NCI-H2029 treated with DMSO at 0.1 percent for 48 hours (cell line): ENCODE data around the gene ILDR2.

Experiments used
- DNase-seq: peaks from one replicate; lab custom pipeline; 2025; lab: John Stamatoyannopoulos, UW

ILDR2 gene

DNA sequence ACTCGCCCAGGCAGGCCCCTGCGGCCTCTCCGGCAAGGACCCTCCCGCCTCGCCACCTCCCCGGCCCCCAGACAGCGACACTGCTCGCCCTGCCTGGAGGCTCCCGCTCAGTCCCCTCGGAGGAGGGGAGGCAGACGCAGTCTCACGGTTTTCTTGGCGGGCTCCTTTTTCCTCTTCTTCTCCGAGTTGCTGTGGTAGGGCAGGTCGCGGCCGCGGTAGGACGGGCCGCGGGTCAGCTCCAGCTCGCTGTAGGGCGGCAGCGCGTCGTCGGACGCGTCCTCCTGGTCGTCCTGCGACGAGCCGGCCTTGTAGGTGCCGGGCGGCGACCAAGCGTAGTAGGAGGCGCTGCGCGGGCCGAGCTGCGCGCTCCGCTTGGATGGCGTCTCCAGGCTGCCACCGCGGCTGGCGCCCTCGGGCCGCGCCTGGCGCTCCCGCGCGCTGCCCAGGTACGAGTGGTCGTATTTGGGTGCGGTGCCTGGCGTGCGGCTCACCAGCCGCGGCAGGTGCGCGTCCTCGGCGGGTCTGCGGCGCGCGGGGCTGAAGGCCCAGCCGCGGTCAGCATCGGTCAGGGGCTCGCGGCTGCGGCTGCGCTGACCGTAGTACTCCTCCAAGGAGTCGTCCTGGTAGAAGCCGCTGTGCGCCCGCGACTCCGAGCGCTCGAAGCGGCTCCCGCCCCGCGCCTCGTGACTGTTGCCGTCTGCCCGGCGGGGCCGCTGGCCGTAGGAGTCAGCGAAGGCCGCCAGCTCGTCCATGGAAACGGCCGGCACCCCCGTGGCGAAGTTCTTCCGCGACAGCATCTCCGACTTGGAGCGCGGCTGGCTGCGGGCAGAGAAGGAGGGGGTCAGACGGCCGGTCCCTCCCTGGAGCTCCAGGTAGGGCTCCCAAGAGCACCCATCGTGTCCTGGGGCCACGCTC lies 54.5 kb downstream of the ILDR2 start:
- no peak for DNase-seq

DNA sequence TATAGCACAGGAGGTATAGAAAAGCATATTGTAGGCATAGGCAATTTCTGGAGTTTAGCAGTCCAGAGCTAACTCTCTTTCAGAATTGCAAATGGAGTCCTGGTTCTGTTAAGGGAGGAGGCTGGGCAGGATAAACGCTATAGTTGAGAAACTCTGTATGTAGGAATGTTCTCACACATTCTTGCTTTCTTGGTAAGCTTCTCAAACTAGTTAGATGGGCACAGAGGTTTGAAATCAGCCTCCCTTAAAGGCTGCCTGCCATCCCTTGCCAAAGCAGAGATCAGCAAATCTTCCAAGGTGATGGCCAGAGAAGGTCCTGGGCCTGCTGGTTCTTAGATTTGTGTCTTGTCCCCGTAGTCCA lies 56.4 kb downstream of the ILDR2 start:
- DNase-seq = no peak

DNA sequence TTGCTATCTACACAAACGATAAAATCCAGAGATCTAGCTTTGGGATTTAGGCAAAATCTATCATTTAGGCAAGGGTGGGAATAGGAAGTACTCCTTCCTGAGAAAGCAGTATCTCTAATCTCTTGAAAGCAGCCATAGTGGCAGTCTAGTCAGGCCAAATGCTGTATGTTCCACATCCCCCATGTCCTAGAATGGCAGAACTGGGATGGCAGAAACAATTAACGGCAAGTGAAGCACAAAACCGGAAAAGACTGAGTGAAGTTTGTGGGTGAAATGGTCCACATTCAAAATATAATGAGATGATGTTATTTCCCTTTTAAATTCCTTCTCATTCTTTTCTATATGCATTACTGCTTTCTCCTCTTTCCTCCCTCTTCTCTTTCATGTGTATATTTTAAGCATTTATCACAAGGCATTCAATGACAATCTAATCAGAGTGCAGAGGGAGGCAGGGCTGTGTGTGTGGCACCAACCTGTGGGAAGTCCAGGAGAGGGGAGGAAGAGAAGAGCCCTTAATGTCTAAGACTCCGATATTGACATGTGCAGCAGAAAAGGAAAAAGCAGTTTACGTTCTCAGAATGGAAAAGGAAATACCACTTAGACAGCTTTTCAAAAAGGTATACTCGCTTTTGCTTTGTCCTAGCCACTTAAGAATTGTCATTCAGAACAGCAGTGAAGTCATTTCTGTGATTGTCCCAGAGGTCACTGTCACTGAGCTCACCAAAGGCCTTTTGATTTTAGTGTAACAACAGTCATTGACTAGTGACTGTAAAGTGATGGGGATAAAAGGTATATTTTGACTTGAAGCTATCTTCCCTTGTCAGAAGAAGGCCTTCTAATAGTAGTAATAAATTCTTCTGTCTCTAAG lies 57.0 kb downstream of the ILDR2 start:
- no peak for DNase-seq

DNA sequence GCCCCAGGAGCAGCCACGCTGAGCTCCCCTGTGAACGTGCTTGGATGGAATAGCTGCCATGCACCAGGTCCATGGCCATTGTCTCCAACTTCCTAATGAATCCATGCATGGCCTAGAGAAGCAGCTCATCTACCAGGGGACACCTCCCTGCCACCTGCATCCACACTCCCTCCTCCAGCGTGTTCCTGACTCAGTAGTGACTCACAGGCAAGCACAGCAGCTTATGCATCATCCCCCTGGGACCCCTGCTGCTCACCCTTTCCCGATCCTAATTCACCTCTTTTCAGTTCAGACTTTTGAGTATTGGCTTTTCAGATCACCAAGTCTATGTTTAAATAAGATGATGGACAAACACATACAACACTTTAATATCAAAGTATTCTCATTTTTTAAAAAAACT lies 59.4 kb downstream of the ILDR2 start:
- DNase-seq = no peak

DNA sequence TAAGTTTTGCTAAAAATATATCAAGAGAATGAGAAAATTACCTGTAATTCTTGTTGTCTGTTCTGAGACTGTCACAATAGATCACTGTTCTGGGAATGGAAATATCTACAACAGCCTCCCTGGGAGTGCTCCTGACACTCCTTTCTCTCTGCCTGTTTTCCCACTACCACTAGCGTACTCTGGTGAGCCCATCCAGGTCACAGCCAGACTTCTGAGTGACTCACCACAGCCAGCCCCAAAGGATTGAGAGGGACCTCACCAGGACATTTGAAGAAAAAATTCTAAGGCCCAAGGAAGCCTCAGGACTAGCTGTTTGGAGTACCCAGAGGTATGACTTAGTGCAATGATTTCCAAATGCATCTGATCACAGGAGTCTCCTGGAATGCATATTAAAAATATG lies 60.3 kb downstream of the ILDR2 start:
- DNase-seq = no peak

DNA sequence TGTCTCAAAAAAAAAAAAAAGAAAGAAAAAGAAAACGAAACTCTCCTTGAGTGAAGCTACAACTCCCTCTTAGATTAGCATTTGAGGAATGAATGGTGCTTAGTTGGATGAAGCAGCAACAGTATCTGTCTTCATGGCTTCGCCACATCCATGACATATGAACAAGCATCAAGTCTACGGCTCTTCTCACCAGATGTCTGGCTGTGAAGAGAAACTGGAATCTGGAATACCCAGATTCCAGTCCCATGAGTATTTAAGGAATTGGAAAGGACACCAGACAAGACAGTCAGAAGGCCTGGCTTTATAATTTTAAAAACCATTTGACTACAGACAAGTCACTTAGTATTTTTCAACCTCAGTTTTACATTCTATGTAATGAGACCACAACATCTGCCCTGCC lies 61.2 kb downstream of the ILDR2 start:
- no peak for DNase-seq

DNA sequence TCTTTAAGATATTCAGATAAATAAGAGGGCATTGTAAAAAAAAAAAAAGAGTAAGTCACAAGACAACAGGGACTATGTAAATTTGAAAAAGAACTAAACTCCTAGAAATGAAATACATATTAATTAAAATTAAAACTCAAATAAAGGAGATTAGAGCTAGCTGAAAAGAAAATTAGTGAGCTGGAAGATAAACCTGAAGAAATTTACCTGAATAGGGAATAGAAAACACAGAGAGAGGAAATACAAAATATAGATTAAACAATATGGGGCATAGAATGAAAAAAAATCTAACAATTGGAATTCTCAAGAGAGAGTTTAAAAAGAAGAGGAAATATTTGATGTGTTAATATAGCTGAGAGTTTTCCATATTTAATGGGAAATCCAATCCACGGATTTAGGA lies 63.7 kb downstream of the ILDR2 start:
- DNase-seq = no peak

DNA sequence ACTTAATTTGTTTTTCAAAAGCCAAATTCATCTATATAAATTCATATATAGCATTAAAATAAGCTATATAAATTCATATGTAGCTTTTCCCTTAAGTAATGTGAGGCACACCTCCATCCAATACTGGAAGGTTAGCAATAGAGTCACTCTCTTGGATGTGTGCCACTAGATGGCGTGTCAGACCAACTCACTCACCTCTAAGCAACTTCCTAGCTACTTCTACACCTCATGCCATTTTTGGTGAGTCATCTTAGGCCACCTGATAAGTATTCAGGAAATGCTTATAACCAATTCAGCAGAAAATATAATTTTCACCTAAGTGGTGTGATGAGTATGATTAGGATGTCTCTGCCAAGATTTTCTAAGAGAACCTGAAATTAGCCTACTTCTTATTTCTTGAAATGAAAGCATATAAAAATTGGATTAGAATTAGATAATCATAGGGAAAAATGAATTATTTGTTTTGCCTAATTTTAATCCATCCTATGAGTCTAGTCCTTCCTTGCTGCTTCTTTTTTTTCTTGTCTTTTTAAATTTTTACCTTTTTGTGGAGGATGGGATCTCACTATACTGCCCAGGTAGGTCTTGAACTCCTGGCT lies 64.8 kb downstream of the ILDR2 start:
- peak; percentile 56 for DNase-seq

DNA sequence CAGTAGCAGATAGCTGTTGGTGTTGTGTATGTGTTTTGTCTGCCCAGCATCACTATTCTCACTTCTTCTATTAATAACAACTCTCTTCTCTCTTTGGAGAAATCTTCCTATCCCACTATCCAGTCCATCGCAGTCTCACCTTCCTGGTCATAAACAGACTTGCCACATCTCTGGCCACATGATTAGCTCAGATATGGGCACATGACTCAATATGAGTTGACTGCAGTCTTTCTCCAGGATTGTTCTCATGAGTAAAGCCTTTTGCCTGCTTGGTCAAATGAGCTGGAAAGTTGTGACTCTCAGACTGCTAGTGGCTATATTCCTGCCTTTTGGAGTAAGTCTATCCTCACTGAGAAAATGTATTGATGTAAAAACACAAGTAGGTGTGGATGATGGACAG lies 66.4 kb downstream of the ILDR2 start:
- DNase-seq = no peak

DNA sequence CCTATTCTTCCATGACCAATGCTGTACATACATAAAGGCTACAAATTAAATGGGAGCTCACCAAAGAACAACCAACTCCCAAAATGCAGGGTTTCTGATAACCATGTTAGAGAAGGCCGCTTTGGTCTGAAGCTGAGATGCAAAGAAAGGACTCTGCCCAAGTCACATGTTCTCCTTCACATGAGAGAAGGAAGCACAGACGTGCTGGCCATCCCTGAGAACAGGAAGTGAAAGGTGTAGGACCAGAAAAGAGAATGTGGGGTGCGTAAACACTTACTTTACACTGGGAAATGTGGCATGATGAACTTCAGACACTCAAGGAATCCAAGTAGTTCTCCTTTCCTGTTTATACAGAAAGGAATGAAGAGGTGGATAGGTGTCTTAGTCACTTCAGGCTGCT lies 67.6 kb downstream of the ILDR2 start:
- no peak for DNase-seq

DNA sequence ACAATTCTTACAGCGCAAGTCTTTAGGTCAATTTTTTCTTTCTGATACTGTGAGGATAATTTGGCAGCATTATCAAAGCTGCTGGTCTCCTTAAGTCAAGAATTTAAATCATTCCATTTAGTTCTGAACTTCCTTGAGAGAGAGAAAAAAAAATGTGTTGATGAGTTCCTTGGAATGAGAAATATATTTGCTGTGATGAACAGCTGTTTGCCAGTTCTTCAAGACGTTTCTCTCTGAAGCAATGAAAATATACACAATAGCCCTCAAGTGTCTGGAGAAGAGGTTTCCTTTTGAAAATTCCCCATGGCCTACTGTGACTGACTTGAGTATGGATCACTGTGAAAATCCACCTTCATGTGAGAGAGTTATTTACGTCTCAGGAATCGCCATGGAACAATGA lies 68.3 kb downstream of the ILDR2 start:
- no peak for DNase-seq

DNA sequence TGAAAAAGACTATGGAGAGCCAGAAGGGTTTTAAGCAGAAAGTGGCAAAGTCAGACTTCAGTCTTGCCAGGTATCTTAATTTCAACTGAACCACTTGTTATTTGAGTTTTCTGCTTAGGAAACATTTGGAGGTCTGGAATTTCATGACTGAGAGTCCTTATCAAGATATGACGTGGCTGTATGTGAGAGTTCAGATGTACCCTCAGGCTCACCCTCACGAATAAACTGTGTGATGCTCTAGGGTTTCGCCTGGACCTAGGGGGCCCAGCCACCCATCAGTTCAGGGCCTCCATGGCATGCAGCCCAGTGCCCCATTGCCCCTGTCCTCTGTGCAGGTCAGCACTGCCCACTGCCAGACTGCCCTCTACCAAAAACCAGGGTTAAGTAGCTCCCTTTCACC lies 68.7 kb downstream of the ILDR2 start:
- no peak for DNase-seq

DNA sequence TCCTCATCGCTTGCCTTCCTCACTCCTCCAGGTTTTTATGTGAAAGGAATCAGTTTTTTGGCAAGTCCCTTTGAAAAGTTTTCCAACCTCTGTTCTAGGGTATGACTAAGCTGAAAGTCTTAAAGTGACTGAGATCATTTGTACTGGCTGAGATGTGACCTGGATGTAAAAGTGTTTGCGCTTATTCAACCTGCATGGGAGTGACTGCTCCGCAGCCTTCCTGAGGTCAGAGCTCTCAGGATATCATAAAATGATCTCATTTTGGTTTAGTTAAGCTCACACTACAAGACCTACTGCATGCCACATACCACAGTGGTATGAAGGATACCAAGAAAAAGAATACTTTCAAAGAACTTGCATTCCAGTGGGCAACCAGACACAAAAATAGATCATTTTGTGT lies 69.4 kb downstream of the ILDR2 start:
- DNase-seq = no peak

DNA sequence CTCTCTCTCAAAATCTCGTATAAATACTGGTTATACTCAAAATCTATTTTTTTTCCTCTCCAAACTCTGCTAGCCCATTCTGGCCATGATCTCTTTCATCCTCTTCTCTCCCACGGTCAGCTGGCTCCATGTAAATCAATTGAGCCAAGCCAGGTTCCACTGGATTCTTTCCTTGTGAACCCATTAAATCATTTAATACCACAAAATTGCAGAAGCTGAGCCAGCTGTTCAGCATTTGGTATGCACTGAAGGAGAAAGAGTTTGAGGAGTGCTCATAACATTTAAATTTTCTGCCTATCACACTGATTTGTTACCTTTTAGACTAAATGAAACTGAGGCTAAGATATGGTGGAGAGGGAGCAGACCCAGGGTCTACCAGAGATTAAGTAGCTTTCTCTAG lies 70.2 kb downstream of the ILDR2 start:
- DNase-seq = no peak

DNA sequence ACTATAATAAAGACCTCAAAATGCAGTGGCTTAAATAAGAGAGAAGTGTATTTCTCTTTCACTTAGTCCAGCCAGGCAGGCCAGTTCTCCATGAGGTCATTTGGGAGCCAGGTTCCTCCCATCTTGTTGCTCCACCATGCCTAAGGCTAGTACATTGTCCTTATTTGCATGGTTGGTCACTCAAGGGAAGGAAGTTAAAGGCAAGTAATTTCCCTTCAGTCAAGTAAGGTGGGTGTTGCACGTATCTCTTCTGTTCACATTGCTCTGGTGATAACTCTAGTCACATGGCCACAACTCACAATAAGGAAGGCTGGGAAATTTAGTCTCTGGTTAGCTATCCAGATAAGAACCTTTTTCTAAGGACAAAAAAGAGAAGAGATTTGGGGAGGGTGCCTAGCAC lies 72.1 kb downstream of the ILDR2 start:
- DNase-seq = no peak

DNA sequence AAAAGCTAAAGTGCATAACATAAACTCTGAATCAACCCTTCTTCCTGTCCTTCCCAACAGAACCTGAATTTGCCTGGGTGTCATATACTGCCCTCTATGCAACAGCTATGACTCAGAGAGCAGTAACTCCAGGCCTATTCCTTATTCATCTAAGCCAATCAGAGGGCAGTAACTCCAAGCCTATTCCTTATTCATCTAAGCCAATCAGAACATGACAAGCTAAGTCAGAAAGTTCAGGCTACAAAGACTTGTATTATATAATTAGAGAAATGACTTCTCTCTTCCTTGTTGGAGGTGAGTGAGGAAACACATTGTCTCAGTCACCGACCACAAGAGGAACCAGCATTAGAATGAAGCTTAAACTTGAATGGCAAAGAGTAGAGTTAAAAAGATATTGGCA lies 73.1 kb downstream of the ILDR2 start:
- DNase-seq = no peak

DNA sequence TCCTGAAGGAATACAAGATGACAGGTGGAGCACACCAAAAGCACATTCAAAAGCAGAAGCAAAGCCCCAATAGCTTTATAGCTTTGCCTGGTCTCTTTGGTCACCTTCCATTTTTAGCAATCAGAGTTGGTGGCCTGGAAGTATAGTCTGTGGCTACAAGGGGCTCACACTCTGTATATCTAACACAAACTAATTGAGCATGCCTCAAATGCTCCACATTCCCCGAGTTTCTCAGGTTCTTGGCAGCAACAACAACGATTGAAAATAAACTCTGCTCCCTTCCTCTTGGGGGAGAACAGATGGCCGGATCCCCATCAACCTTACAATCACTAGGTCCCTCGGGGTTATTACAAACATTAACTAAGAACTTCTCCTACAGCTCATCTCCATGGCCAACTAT lies 74.4 kb downstream of the ILDR2 start:
- DNase-seq = no peak

DNA sequence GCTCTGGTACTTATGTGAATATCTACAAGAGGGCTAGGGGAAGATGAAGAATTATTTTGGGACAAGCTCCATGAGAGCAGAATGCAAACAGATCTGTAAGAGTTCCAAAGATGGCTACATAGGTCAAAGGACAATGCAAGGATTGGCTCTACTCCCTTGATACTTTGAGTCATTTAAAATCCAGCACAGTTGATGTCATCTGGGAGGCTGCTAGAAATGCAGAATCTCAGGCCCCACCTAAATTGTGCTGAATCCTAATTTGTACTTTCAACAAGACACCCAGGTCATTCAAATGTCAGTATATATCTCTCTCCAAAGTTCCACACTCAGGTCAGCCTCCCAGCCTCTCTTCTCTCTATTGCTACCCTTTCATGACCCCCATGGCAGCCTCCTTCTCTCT lies 75.6 kb downstream of the ILDR2 start:
- no peak for DNase-seq

DNA sequence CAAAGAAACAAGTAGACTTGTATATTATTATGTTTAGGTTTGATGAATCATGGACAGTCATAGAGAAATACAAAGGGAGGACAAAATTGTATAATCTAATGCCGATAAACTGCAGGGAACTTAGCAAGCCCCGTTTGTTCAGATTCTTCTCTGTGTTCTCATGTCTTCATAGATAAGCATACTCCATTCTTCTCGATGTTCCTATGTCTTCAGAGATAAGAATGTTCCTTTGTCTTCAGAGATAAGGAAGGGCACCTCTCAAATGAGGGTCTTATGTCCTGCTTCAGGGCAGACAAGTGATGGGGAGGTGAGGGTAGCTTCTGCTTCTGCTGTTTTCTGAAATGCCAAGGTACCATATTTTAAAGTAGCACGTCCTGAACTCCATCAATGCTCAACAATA lies 79.6 kb downstream of the ILDR2 start:
- no peak for DNase-seq

DNA sequence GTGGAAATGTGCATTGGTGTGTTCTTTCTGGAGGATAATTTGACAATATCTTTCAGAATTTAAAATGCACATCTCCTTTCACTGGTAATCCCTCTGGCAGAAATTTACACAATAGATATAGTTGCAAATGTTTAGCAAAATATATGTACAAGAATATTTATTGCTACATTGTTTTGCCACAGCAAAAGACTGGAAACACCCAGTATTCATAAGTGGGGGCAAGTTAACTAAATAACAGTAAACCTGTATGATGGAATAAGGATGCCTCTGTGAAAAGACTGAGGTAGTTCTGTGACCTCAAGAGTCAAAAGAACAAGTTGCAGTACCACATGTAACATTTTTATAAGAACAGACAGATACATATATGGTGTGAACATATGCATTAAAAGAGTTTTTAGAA lies 85.6 kb downstream of the ILDR2 start:
- DNase-seq = no peak

DNA sequence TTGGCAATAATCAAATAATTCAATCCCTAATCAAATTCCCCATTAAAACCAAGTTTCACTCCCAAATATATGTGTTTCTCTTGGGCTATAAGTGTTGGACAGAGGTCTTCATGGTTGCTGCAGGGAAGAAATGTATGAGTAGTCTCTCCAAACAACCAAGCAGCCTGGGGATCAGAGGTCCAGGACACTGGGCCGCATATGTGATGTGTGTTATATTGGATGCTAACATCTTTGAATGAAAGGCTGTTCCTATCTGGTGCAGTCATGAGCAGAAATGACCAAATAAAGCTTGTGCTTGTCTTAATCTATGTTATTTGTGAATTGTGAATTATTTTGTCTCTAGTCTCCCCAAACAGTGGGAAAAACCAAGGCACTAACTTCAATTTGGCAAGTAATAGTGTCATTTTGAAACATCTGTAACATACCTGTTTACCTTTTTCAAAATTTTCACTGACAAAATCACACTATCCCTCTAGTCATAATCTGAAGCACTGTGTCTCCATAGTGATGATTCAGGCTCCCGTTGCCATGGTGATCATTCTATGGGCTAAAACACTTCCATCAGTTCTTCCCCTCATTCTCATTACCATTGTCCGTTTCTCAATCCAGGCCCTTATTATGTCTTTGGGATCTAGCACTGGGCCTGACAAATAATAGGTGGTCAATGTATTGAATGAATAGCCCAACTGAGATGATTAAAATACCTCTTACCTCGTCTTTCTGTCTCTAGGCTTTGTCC lies 86.8 kb downstream of the ILDR2 start:
- DNase-seq = no peak

DNA sequence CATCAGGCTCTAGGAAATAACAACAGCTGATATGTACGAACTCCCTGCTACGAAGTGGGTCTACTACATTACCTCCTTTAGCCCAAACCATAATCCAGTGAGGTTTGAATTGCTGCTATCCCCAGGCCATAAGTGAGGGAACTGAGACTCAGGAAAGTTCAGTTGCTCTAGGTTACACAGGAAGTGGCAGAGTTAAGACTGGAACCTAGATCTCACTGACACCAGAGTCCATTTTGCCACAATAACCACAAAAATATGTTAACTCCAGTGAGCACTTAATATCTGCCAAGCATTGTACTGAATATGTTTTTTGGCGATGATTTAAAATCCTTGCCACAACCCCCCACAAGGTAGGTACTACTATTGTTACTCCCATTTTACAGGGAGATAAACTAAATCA lies 90.4 kb downstream of the ILDR2 start:
- DNase-seq = no peak
